GM18502 (cell line): ENCODE measurements around the gene EFCAB12.
"Not testable (repeated sequence)": the region's sequence is repeated elsewhere in the genome, so short reads cannot be mapped to it uniquely, and the experiment has no call there.

ENCODE experiments used
- ATAC-seq: cut with Tn5 transposase; IDR thresholded peaks from one replicate; pipeline ENCODE4 v1.9.1; 2021; ENCODE audit warnings: mild to moderate bottlenecking; ENCODE audit not compliant: unreplicated experiment, poor library complexity

The EFCAB12 gene

GRCh38 chr3:129371041-129371826 lies 57.2 kb downstream of the EFCAB12 start:
- no peak for ATAC-seq

- no peak for ATAC-seq
Measured at GRCh38 chr3:129370248-129370964, 58.0 kb downstream of the EFCAB12 start.

GRCh38 chr3:129369711-129370110 lies 58.7 kb downstream of the EFCAB12 start:
- no peak for ATAC-seq

DNA sequence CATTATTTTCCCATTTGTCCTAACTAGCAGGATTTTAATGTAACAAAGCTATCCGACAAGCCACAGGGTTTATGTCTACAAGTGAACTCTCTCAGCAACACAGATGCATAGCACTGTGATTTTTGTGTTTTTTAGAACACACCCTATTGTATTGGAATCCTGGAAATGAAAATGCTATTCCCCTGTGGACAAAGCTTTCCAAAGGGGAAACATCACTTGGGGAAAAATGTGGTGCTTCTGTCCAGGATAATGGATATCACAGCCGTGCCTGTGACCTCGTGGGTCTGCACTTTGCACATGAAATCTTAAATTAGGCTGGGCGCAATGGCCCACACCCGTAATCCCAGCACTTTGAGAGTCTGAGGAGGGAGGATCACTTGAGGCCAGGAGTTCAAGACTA lies 60.6 kb downstream of the EFCAB12 start:
- no peak for ATAC-seq

DNA sequence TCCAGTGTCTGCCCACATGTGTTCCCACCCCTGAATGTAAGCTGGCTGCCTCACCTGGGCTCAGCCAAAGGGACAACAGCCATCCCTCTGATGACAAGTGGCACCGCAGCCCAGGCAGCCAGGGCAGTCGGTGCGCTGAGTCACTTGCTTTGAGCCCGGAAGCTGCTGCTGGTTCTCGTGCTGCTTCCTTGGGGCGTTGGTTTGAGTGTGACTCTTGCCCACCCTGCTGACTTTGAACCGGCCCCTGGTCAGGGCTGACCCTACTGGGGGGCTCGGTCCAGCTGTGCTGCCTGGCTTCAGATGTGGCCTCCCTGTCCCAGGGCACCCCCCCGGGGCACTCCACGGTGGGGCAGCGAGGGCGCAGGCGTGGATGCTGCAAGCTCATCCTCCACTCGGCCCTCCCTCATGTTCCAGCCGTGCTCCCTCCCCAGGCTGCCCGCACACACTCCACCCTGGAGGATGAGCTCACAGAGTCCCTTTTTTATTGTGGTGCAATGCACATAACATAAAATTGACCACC lies 62.1 kb downstream of the EFCAB12 start:
- ATAC-seq = no peak

- ATAC-seq = no peak
Measured at GRCh38 chr3:129365296-129366136, 62.9 kb downstream of the EFCAB12 start.

DNA sequence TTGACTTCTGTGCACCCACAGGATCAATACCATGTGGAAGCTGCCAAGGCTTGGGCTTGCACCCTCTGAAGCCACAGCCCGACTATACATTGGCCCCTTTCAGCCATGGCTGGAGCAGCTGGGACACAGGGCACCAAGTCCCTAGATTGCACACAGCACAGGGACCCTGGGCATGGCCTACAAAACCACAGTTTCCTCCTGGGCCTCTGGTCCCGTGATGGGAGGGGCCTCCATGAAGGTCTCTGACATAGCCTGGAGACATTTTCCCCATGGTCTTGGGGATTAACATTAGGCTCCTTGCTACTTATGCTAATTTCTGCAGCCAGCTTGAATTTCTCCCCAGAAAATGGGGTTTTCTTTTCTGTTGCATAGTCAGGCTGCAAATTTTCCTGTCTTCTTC lies 63.6 kb downstream of the EFCAB12 start:
- ATAC-seq = not testable (repeated sequence)

- not testable (repeated sequence) for ATAC-seq
Measured at GRCh38 chr3:129363356-129363755, 65.1 kb downstream of the EFCAB12 start.

GRCh38 chr3:129360705-129361460 lies 67.6 kb downstream of the EFCAB12 start:
- no peak for ATAC-seq

GRCh38 chr3:129360171-129360611 lies 68.2 kb downstream of the EFCAB12 start:
- ATAC-seq = no peak

GRCh38 chr3:129358772-129359371 lies 69.6 kb downstream of the EFCAB12 start:
- ATAC-seq = no peak

- no peak for ATAC-seq
Measured at GRCh38 chr3:129358177-129358771, 70.2 kb downstream of the EFCAB12 start.

DNA sequence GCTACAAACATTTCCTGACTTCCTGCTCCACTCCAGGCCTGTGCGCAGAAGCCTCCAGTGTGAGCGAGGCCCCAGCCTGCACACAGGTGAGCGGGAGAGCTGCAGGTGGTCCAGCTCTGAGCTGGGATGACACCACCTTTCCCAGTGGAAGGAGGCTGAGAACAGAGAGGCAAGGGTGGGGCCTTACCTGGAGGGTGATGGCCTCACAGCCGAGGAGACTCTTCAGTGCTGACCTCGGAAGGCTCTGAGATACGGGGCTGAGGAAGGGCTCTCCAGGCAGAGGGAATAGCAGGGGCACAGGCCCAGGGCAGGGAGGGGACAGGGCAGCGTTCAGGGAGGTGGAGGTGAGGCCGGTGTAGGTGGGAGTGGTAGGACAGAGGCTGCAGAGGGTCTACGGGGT lies 70.8 kb downstream of the EFCAB12 start:
- no peak for ATAC-seq

DNA sequence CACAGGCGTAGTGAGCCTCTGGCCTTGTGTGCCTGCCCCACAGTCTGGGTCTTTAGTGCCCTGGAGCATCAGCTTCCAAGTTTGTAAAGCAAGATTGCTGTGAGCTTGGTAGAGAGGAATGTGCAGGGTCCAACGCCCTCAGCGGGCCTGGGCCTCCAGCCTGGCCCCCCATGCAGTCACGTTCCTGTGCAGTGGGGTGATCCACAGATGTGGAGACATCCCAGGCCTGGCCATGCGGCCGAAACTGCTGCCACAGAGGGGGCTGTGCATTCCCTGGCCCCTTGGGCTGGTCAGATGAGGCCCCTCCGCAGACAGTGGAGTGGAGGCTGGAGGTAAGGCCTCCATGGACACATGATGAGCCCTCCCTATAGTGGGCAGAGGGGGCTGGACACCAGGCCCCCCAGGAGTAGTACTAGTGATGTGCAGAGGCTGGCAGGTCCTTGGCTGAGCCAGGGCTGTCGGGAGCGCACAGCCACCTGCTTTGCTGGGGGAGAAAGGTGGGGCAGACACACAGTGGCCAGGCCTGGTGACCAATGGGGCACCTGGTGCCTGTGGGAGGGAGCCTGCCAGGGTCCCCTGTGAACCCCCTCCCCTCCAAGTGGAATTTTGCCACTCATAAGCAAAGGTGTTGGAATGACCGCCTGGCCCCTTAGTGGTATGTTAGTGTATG lies 71.5 kb downstream of the EFCAB12 start:
- ATAC-seq = no peak

DNA sequence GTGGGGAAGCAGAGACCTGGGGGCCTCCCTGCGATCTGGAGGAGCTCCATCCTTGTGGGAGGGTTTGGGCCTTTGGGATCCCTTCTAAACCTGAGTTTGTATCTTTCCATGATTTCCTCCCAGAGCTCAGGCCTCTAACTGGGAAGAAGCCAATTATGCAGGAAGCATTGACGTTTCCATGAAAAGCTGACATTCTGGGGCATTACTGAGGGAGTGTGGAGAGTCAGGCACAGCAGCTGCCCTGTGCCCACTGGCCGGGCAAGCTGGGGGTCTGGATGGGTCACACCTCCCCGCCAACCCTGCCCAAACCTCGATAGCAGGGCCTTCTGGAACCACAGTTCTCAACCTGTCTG lies 74.9 kb downstream of the EFCAB12 start:
- ATAC-seq = no peak

GRCh38 chr3:129352650-129353588 lies 75.5 kb downstream of the EFCAB12 start:
- ATAC-seq = no peak

DNA sequence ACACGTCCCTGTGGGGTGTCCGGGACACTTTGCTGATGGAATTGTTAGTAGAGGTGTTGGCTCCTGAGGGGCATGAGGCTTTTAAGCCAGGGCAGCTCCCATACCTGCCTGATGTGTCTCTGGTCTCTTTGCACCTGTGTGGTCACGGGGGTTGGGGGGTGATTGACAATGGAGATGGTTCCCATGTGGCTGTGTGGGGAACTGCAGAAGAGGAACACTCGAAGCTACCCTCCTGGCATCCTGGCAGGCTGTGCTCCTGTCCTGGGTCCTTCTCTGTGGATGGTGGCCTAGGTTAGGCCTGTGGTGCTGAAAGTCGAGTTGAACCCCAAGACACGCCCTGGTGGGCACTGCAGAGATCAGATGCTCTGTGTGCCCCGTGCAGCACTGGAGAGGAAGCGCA lies 76.4 kb downstream of the EFCAB12 start:
- ATAC-seq = no peak
